SU-DHL-6 (cell line): Measurements from ENCODE around the gene MCAT.

Experiments used
- H2AFZ ChIP-seq: fragments of 200-600 bp; sonication (generic); 2 replicates; pipeline ENCODE4 v1.6.1; 2014; ENCODE audit warnings: low read depth, mild to moderate bottlenecking, moderate library complexity, mixed read lengths, antibody characterized with exemption, low read length; ENCODE audit not compliant: severe bottlenecking
- H3F3A ChIP-seq: fragments of 200-600 bp; shearing (Covaris generic); 2 replicates; pipeline ENCODE4 v1.6.0; 2016; ENCODE audit warnings: antibody characterized with exemption, mild to moderate bottlenecking; ENCODE audit not compliant: insufficient read depth
- H3K27ac ChIP-seq: fragments of 200-600 bp; sonication (generic); 2 replicates; pipeline ENCODE4 v1.5.1; 2016; ENCODE audit warnings: low read depth, mild to moderate bottlenecking, low read length, moderate library complexity, mixed read lengths
- H3K27me3 ChIP-seq: fragments of 200-600 bp; sonication (generic), shearing (Covaris generic); 2 replicates; pipeline ENCODE4 v1.6.0; 2014; ENCODE audit warnings: mild to moderate bottlenecking, low read length
- H3K36me3 ChIP-seq: fragments of 200-600 bp; sonication (generic); 2 replicates; pipeline ENCODE4 v1.6.1; 2014; ENCODE audit warnings: mild to moderate bottlenecking, low read length, mixed read lengths
- H3K4me2 ChIP-seq: fragments of 300-600, 200-600 bp; shearing (Covaris generic), sonication (generic); 2 replicates; pipeline ENCODE4 v1.6.0; 2014; ENCODE audit warnings: low read length, low read depth, mild to moderate bottlenecking; ENCODE audit not compliant: poor library complexity, severe bottlenecking
- H3K4me3 ChIP-seq: fragments of 200-600 bp; sonication (generic); 2 replicates; pipeline ENCODE4 v1.5.1; 2014; ENCODE audit warnings: antibody characterized with exemption, low read length, mild to moderate bottlenecking, mixed read lengths; ENCODE audit not compliant: insufficient read depth, poor library complexity, severe bottlenecking
- H3K79me2 ChIP-seq: fragments of 200-600 bp; sonication (generic); 2 replicates; pipeline ENCODE4 v1.6.1; 2014; ENCODE audit warnings: mild to moderate bottlenecking, low read length, moderate library complexity; ENCODE audit not compliant: insufficient read depth
- H3K9ac ChIP-seq: fragments of 200-600 bp; sonication (generic); 2 replicates; pipeline ENCODE4 v1.7.0; 2014; ENCODE audit warnings: mild to moderate bottlenecking, low read length
- H3K9me2 ChIP-seq: fragments of 200-600 bp; sonication (generic); replicated peaks from 2 replicates; pipeline ENCODE4 v1.6.1; 2014; ENCODE audit warnings: low read length; ENCODE audit not compliant: insufficient read depth
- H3K9me3 ChIP-seq: fragments of 200-600 bp; sonication (generic); 2 replicates; pipeline ENCODE4 v1.6.1; 2014; ENCODE audit warnings: low read length, mixed read lengths; ENCODE audit not compliant: insufficient read depth
- H4K20me1 ChIP-seq: fragments of 200-600 bp; sonication (generic); 2 replicates; pipeline ENCODE4 v1.6.1; 2014; ENCODE audit warnings: low read depth, mild to moderate bottlenecking, antibody characterized with exemption, low read length, moderate library complexity, mixed read lengths
- EZH2phosphoT487 ChIP-seq: fragments of 200-600 bp; sonication (generic), shearing (Covaris generic); conservative IDR thresholded peaks from 2 replicates; pipeline ENCODE4 v1.6.1; 2018; ENCODE audit warnings: mild to moderate bottlenecking, antibody characterized with exemption, low read length, moderate library complexity, mixed read lengths
- TF ChIP-seq, protein P1 (sequence below): fragments of 200-600 bp; sonication (generic); IDR thresholded peaks from one replicate; pipeline ENCODE4 v1.5.1; 2017; ENCODE audit warnings: antibody characterized with exemption, mild to moderate bottlenecking, low read length, moderate library complexity; ENCODE audit not compliant: insufficient read depth, poor library complexity, severe bottlenecking

MCAT gene

DNA sequence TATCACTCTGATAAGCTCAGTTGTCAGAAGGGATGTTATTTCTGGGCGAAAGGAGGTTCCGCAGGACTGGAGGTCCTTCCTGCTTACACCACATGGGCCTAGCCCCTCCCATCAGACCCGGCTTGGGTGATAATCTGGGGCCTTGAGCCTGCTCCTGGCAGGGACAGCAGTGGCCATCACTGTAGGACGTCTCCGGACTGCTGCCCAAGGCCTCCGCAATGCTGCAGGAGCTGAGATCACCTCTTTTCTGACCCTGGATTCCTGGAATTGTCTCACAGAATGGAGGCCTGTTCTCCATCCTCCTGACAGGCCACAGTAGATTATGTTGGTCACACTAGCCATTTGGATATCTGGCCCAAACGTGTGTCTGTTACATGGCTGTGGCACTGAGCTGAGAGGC lies 41.9 kb downstream of the MCAT start:
- peaks cover 9% of the 10 kb centered on the region; the same call in 1 of the 2 replicates for H3K9me3 ChIP-seq
- no peak overlapping the region for H3K4me2 ChIP-seq
- H4K20me1 ChIP-seq, result no peaks in the 10 kb centered on the region
- H3K4me3 ChIP-seq, result no peak overlapping the region
- no peak for TF ChIP-seq EZH2phosphoT487
- TF ChIP-seq, protein P1, sequence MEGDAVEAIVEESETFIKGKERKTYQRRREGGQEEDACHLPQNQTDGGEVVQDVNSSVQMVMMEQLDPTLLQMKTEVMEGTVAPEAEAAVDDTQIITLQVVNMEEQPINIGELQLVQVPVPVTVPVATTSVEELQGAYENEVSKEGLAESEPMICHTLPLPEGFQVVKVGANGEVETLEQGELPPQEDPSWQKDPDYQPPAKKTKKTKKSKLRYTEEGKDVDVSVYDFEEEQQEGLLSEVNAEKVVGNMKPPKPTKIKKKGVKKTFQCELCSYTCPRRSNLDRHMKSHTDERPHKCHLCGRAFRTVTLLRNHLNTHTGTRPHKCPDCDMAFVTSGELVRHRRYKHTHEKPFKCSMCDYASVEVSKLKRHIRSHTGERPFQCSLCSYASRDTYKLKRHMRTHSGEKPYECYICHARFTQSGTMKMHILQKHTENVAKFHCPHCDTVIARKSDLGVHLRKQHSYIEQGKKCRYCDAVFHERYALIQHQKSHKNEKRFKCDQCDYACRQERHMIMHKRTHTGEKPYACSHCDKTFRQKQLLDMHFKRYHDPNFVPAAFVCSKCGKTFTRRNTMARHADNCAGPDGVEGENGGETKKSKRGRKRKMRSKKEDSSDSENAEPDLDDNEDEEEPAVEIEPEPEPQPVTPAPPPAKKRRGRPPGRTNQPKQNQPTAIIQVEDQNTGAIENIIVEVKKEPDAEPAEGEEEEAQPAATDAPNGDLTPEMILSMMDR, result no peak
- H3K27me3 ChIP-seq, result no peaks in the 10 kb centered on the region
- H3K79me2 ChIP-seq, result no peaks in the 10 kb centered on the region
- H3K9ac ChIP-seq, result no peak overlapping the region
- no peak overlapping the region for H3K27ac ChIP-seq
- no peaks in the 10 kb centered on the region for H3K36me3 ChIP-seq
- H3F3A ChIP-seq, result no peaks in the 10 kb centered on the region
- H2AFZ ChIP-seq, result no peak overlapping the region
- no peaks in the 10 kb centered on the region for H3K9me2 ChIP-seq

DNA sequence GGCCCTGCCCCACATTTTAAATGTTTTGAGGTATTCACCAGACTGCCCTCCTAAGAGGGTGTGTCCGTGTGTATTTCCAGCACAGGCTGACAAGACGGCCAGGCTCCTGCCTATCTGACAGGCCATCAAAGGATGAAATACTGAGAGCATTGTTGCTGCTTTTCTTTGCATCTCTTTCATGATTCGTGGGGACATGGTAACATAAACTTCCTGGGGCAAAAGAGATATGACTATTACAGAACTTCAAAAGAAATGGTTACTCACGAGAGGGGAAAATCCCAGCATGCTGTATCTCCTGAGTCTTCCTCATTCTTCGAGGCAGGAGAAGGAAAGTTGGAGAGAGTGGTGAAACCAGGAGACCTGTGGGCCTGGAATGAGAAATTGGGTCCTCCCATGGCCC lies 43.0 kb downstream of the MCAT start:
- Histone ChIP-seq H3K9ac (no peak overlapping the region), H3K9me3 (peaks cover 10% of the 10 kb centered on the region; the same call in 1 of the 2 replicates), H3K4me2 (no peak overlapping the region), H3F3A (no peaks in the 10 kb centered on the region), H3K27ac (no peak overlapping the region), H3K79me2 (no peaks in the 10 kb centered on the region), H4K20me1 (no peaks in the 10 kb centered on the region), H3K27me3 (no peaks in the 10 kb centered on the region), H2AFZ (no peak overlapping the region), H3K36me3 (no peaks in the 10 kb centered on the region), H3K4me3 (no peak overlapping the region), H3K9me2 (no peaks in the 10 kb centered on the region)
- TF ChIP-seq, protein P1, result no peak
- no peak for TF ChIP-seq EZH2phosphoT487

DNA sequence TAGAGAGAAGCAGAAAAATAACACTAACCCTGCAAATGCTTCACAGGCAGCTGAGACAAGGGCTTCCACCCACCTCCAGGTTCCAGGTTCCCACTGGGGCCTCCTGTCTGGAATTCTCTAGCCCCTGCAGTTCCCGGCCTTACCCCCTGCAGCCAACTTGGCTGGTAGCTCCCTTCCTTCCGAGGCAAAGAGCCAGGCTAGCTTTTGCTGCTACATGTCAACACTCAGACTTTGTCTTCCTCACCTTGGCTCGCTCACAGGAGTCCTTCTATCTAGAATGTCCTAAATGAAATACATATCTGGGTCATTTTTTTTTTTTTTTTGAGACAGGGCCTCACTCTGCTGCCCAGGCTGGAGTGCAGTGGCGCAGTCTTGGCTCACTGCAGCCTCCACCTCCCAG lies 44.1 kb downstream of the MCAT start:
- TF ChIP-seq, protein P1, result no peak
- no peak for TF ChIP-seq EZH2phosphoT487
- no peaks in the 10 kb centered on the region for H3F3A ChIP-seq
- H3K9ac ChIP-seq, result no peak overlapping the region
- H4K20me1 ChIP-seq, result no peaks in the 10 kb centered on the region
- no peaks in the 10 kb centered on the region for H3K79me2 ChIP-seq
- no peaks in the 10 kb centered on the region for H3K9me2 ChIP-seq
- no peaks in the 10 kb centered on the region for H3K36me3 ChIP-seq
- H3K4me2 ChIP-seq, result no peak overlapping the region
- no peak overlapping the region for H3K4me3 ChIP-seq
- no peak overlapping the region for H3K27ac ChIP-seq
- no peak overlapping the region for H2AFZ ChIP-seq
- H3K27me3 ChIP-seq, result no peaks in the 10 kb centered on the region
- H3K9me3 ChIP-seq, result peaks cover 10% of the 10 kb centered on the region; the same call in 1 of the 2 replicates

DNA sequence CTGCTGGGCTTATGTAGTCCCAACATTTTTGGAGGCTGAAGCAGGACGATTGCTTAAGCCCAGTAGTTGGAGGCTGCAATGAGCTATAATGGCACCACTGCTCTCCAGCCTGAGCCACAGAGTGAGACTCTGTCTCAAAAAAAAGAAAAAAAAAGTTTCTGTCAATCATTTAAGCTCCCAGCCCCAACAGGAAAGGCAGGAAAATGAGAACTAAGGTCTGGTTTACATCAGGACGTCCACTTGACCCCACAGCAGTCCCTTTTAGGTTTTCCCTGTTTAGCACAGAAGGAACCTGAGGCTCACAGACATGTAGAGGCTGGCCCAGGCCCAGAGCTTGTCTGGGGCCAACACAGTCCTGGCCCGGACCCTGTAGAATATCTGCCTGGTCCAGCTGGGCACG lies 44.8 kb downstream of the MCAT start:
- H3K27me3 ChIP-seq, result no peaks in the 10 kb centered on the region
- H3K4me3 ChIP-seq, result no peak overlapping the region
- no peaks in the 10 kb centered on the region for H3F3A ChIP-seq
- H3K9me2 ChIP-seq, result no peaks in the 10 kb centered on the region
- no peak overlapping the region for H3K9ac ChIP-seq
- TF ChIP-seq EZH2phosphoT487, result no peak
- TF ChIP-seq, protein P1, result no peak
- peaks cover 10% of the 10 kb centered on the region; the same call in 1 of the 2 replicates for H3K9me3 ChIP-seq
- H3K4me2 ChIP-seq, result no peak overlapping the region
- no peak overlapping the region for H2AFZ ChIP-seq
- H4K20me1 ChIP-seq, result no peaks in the 10 kb centered on the region
- no peaks in the 10 kb centered on the region for H3K79me2 ChIP-seq
- H3K36me3 ChIP-seq, result no peaks in the 10 kb centered on the region
- H3K27ac ChIP-seq, result no peak overlapping the region
